ENCODE data around the gene C4orf50. TPM values are rescaled to one million over a fixed set of nuclear protein-coding genes. Genes with fewer than 3 reads are reported as not detected.

C4orf50 gene
- total RNA-seq, 1 donor from 2014 or later, result 0.49 TPM

DNA sequence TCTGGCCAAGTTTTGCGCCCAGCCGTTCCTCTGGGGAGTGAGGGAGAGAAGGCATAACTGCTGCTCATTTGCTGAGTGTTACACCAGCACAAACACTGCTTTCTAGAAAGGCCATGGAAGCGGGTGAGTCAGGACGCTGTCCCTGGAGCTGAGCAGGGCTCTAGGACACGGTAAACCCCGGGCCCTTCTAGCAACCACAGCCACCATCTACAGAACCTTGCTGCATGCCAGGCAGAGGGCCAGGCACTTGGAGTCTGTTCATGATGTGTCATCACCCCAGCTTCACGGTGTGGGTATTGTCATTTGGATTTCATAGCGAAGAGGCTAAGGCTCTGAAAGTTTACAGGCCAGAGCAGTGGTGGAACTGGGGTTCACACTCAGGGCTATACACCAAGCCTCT, 31.8 kb upstream of the C4orf50 start:
- no peaks in the 10 kb centered on the region for H3K27me3 ChIP-seq
- H3K4me1 ChIP-seq, result no peaks in the 10 kb centered on the region
- no peak for DNase-seq (ENCODE audit: extremely low spot score in 2 of 2)
- H3K4me3 ChIP-seq, result no peak overlapping the region
- H3K27ac ChIP-seq, result no peak overlapping the region
- TF ChIP-seq, protein P1, sequence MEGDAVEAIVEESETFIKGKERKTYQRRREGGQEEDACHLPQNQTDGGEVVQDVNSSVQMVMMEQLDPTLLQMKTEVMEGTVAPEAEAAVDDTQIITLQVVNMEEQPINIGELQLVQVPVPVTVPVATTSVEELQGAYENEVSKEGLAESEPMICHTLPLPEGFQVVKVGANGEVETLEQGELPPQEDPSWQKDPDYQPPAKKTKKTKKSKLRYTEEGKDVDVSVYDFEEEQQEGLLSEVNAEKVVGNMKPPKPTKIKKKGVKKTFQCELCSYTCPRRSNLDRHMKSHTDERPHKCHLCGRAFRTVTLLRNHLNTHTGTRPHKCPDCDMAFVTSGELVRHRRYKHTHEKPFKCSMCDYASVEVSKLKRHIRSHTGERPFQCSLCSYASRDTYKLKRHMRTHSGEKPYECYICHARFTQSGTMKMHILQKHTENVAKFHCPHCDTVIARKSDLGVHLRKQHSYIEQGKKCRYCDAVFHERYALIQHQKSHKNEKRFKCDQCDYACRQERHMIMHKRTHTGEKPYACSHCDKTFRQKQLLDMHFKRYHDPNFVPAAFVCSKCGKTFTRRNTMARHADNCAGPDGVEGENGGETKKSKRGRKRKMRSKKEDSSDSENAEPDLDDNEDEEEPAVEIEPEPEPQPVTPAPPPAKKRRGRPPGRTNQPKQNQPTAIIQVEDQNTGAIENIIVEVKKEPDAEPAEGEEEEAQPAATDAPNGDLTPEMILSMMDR (IDR thresholded peaks at IDR 0.05), result no peak
- TF ChIP-seq POLR2A (IDR thresholded peaks at IDR 0.05) (no peak), POLR2AphosphoS5 (IDR thresholded peaks at IDR 0.05; ENCODE audit: insufficient read depth in 1 of 2, low read depth in 1 of 2) (no peak)
- H3K9me3 ChIP-seq, result no peaks in the 10 kb centered on the region
- H3K36me3 ChIP-seq, result no peaks in the 10 kb centered on the region
- intact Hi-C loops (cut with DNase I), result no loop called here

DNA sequence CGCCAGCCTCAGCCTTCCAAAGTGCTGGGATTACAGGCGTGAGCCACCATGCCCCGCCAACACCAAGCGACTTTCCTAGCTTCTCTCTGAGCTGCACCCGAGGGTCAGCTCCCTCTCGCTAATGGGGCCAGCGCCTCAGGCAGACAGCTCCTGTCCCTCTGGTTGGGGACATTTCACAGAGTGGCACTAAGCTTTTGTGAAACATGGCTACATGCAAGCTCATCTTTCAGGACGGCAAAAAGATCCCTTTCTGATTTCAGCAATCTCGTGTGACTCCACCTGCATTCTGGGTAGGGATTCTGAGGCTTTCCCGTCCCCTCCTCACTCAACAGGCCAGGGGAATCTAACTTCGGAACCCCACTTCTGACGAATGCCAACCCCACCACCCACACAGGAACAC, 31.0 kb upstream of the C4orf50 start:
- Histone ChIP-seq H3K4me3 (no peak overlapping the region), H3K9me3 (no peaks in the 10 kb centered on the region), H3K27me3 (no peaks in the 10 kb centered on the region), H3K27ac (no peak overlapping the region), H3K36me3 (no peaks in the 10 kb centered on the region), H3K4me1 (no peaks in the 10 kb centered on the region)
- TF ChIP-seq, protein P1 (IDR thresholded peaks at IDR 0.05), result no peak
- TF ChIP-seq POLR2AphosphoS5 (IDR thresholded peaks at IDR 0.05; ENCODE audit: insufficient read depth in 1 of 2, low read depth in 1 of 2) (no peak), POLR2A (IDR thresholded peaks at IDR 0.05) (no peak)
- DNase-seq (ENCODE audit: extremely low spot score in 2 of 2), result no peak
- intact Hi-C loops (cut with DNase I), result no loop called here

DNA sequence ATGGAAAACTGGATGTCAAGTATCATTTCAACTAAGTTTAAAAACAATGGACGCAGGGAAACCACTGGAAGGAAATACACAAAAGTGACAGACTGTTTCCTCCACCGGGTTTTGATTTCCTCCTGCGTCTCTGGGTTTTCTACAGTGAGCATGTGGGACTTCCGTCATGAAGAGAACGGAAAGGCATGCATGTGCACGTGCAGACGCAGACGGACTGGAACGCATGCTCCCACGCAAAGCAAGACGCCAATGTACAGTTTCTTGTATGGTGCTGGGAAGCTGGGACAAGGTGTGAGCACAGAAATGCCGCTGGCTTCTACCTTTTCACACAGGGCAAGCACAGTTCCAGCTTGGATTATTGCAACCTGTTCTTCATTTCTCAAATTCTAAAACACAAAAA, 30.3 kb upstream of the C4orf50 start:
- intact Hi-C loops (cut with DNase I), result no loop called here
- H3K27me3 ChIP-seq, result no peaks in the 10 kb centered on the region
- H3K36me3 ChIP-seq, result no peaks in the 10 kb centered on the region
- no peaks in the 10 kb centered on the region for H3K4me1 ChIP-seq
- no peak for DNase-seq (ENCODE audit: extremely low spot score in 2 of 2)
- no peaks in the 10 kb centered on the region for H3K9me3 ChIP-seq
- TF ChIP-seq POLR2A (IDR thresholded peaks at IDR 0.05) (no peak), POLR2AphosphoS5 (IDR thresholded peaks at IDR 0.05; ENCODE audit: insufficient read depth in 1 of 2, low read depth in 1 of 2) (no peak)
- TF ChIP-seq, protein P1 (IDR thresholded peaks at IDR 0.05), result no peak
- no peak overlapping the region for H3K4me3 ChIP-seq
- no peak overlapping the region for H3K27ac ChIP-seq

DNA sequence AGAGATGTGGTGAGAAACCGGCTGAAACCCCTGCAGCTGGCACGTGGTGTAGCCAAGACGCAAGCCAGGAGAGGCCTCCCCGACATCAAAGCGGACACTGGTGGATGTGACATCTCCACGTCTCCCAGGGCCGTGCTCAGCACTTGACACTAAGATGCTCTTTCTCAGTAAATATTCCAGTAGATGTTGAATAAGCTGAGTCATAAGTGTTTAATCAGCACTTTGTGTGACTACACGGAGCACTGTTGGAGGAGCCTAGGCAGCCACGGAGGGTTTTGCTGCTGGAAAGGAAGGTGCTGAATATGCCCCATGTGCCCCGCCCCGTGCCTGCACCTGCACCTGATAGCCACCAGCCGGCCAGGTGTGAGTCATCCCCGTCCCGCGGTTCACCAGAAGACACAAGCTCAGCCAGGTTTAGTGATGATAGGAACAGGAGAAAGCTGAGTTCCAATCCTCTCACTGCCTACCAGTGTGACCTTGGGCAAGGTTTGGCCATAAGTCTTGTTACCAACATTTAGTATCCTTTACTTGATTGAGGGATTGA, 29.0 kb upstream of the C4orf50 start:
- intact Hi-C loops (cut with DNase I), result no loop called here
- Histone ChIP-seq H3K4me1 (no peaks in the 10 kb centered on the region), H3K27me3 (no peaks in the 10 kb centered on the region), H3K36me3 (no peaks in the 10 kb centered on the region), H3K27ac (no peak overlapping the region), H3K9me3 (no peaks in the 10 kb centered on the region), H3K4me3 (no peak overlapping the region)
- TF ChIP-seq POLR2A (IDR thresholded peaks at IDR 0.05) (no peak), POLR2AphosphoS5 (IDR thresholded peaks at IDR 0.05; ENCODE audit: insufficient read depth in 1 of 2, low read depth in 1 of 2) (no peak)
- TF ChIP-seq, protein P1 (IDR thresholded peaks at IDR 0.05), result no peak
- DNase-seq (ENCODE audit: extremely low spot score in 2 of 2), result no peak

DNA sequence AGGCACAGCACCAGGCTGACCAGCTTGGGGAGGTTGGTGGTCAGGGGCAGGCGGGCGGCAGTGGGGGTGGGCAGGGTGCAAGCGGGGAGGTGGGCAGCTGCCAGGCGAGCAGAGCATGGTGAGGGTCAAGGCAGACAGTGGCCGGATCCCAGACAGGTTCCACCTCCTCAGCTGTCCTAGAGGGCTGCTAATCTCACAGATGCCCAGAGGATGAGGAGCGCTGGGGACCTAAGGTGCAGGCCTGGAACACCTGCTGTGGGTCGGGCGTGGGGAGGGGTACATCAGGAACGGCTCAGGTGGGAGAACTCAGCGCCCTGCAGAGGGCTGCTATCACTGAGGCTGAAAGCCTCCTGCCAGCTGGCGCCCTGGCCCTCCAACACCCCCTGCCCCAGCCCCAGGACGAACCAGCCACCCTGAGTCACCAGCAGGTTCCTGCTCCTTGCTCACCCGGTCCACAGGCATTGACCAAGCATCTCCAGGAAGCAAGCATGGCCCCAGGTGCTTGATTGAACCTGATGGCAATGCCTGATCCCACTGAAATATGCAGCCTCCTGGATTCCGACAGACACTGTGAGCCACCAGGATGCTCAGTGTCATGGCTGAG, 28.4 kb upstream of the C4orf50 start:
- intact Hi-C loops (cut with DNase I), result no loop called here
- TF ChIP-seq, protein P1 (IDR thresholded peaks at IDR 0.05), result no peak
- TF ChIP-seq POLR2AphosphoS5 (IDR thresholded peaks at IDR 0.05; ENCODE audit: insufficient read depth in 1 of 2, low read depth in 1 of 2) (no peak), POLR2A (IDR thresholded peaks at IDR 0.05) (no peak)
- DNase-seq (ENCODE audit: extremely low spot score in 2 of 2), result no peak
- no peaks in the 10 kb centered on the region for H3K27me3 ChIP-seq
- no peaks in the 10 kb centered on the region for H3K4me1 ChIP-seq
- H3K27ac ChIP-seq, result no peak overlapping the region
- no peak overlapping the region for H3K4me3 ChIP-seq
- no peaks in the 10 kb centered on the region for H3K36me3 ChIP-seq
- no peaks in the 10 kb centered on the region for H3K9me3 ChIP-seq

All from vagina (tissue), 2 donors.